GM21367 (cell line): ENCODE results near the gene RNF144A.

Source experiments
- ATAC-seq: cut with Tn5 transposase; IDR thresholded peaks from one replicate; pipeline ENCODE4 v1.9.1; 2021; ENCODE audit not compliant: unreplicated experiment

RNF144A gene

GRCh38 chr2:7035884-7036283 lies 118.7 kb downstream of the RNF144A start:
- no peak for ATAC-seq

DNA sequence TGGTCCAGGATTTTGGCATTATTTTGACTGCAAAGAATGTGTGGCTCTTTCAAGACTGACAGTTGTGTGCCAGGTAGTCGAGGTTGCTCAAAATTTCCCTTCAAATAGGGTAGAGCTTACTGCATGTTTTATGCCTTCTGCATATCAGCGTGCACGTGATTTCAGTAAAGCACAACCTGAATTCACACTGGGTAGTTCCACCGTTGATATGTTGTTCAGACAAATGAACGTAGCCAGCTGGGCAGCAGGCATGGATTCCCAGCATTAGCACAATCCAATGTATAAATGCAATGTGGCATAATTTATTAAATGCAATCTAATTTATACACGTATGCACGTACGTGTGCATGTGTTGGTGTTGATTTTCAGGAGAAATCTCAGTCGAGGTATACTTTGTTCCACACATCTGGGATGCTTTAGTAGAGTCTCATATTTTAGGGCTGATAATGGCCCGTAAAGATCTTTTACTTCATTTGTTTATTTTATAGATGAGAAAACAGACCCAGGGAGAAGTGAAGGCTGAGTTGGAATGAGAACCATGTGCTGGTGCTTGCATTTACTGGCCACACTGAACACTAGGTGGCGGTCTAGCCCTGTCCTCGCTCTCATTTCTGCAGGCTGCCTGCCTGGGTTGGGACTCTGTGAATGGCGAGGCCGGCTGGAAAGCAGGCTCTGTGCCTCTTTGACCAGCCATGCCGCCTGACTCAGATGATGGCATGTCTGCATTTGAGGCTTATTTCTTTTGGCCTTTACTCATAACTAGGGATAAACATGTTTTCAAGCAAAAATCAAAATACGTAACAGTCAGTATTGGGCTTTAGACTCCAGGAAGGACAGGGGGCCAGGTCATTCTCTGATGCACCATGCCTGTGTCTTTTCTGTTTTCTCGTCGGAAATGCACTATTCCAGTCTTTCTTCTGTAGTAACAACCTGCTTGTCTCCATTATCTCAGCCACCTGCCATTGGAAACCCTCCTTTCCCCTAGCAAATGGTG lies 120.4 kb downstream of the RNF144A start:
- ATAC-seq, result peak; percentile 86

GRCh38 chr2:7040547-7040946 lies 123.3 kb downstream of the RNF144A start:
- no peak for ATAC-seq

DNA sequence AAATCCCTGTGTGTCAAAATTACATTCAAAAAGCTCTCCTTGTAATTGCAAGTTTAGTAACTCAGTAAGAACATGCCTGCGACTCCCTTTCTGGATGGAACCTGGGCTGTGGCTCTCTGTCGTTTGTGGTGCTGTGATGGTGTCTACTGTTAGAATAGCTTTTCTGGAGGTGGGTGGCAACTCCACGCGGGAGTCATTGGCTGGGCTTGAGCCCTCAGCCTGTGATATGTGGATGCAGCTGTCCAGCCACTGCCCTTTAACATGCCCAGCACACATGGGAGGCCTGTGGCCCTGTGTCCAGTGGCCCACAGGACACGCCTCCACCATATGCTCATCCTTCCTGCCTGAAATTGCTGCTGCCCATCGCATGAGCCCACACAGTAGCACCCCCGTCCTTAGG lies 124.2 kb downstream of the RNF144A start:
- ATAC-seq, result no peak

GRCh38 chr2:7043690-7044089 lies 126.5 kb downstream of the RNF144A start:
- ATAC-seq, result no peak

GRCh38 chr2:7044253-7045250 lies 127.3 kb downstream of the RNF144A start:
- ATAC-seq, result peak; percentile 70

DNA sequence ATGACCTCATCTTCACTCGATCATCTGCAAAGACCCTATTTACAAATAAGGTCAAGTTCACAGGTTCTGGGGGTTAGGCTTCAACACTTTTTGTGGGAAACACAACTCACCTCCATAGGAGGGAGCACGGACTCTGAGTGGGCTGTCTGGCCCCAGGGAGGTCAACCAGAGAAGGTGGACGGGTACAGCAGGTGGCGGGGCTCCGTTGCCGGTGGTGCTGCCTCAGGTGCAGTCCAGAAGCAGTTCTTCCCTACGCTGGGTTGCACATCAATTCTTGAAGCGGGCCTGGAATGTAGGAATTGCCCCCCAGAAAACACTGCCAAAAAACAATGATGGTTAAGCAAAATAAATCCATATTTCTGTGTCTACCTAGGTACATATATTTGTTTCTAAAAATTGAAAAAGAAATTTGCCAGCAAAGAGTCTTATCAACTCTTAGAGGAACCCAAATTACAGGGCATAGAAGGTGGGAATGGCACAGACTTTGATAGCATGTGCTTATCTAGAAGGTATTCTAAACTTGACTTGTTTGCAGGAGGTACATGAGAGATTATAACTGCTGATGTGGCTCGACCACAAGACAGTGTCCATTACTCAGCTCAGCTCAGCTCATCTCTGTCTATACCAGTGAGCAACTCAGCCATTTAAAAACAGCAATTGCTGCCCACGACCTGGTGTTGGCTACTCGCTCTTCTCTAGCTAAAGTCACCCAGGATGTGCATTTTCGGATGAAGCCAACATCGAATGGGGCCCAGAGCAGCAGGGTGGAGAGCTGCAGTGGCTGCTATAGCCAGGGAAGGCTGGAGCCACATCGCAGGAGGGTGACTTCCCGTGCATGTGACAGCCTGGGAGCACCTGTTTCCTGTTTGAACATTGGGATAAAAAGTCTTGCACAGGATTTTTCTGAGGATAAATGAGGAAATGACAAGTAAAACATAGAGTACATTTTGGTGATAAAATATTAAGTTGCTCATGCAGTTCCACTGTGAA lies 128.7 kb downstream of the RNF144A start:
- no peak for ATAC-seq

GRCh38 chr2:7047661-7048060 lies 130.4 kb downstream of the RNF144A start:
- no peak for ATAC-seq

DNA sequence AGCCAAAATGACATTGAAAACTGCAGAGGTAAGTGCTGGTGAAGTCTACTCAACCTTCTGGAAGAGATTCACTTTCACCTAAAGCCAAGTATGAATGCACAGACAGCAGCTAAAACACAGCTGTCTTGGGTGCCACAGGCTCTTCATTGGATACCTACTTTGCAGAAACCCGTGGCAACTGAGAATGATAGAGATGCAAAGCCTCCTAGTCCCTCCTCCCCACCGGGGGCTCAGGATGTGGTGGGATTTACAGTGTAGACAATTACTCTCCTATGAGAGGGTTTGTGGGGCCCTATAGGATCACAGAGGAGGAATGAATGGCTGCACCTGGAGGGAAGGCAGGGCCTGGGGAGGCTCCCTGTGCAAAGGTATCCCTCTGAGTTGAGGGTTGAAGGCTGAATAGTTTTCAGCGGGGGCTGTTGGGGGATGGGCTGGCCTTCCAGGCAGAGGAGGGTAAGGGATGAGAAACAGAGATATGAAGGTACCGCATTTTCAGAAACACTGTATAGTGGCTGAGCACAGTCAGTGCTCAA lies 131.6 kb downstream of the RNF144A start:
- ATAC-seq, result no peak

GRCh38 chr2:7052404-7052803 lies 135.2 kb downstream of the RNF144A start:
- peak; percentile 74 for ATAC-seq

DNA sequence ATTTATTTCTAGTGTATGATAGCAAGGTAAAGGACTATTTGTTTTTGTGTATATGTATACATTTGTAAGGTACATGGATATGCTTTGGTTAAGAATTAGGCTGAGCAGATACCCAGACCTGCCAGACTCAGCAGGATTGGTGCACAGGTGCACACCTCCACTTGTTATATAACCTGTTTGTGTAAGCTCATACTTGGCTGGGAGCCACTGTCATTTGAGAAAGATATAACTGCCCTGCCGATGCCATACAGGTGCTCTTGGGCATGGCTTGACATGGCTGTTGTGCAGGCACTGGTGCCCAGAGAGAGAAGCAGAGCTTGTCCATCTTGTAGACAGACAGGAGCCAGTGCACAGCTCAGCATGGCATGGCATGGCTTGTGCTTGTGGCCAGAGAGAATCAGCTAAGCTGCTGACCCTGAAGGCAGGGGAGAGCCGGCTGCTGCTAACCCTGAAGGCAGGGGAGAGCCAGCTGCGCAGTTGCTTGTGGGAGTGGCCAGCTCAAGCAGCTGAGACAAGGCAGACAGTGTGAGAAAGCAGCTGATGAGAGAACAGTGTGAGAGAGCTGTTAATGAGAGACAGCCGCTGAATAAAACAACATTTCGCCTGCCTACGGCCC lies 136.5 kb downstream of the RNF144A start:
- no peak for ATAC-seq

GRCh38 chr2:7057865-7058400 lies 140.7 kb downstream of the RNF144A start:
- ATAC-seq, result no peak

DNA sequence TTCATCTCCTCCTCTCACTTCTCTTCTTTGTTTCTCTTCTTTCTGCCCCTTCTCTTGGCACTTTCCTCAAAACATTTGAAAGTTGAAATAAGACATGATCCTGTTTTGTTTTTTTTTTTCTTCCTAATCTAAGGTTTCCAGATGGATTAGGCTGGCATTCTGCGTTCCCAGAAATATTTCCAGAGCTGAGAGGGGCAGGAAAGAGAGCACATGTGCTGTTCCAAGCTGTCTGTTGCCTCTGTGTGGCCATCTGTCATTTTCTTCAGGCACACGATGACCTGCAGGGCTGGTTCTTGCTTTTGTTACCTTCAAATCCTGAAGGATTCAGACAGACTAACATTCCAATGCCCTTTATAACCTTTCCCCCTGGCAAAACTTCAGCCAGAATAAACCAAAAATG lies 142.9 kb downstream of the RNF144A start:
- no peak for ATAC-seq

DNA sequence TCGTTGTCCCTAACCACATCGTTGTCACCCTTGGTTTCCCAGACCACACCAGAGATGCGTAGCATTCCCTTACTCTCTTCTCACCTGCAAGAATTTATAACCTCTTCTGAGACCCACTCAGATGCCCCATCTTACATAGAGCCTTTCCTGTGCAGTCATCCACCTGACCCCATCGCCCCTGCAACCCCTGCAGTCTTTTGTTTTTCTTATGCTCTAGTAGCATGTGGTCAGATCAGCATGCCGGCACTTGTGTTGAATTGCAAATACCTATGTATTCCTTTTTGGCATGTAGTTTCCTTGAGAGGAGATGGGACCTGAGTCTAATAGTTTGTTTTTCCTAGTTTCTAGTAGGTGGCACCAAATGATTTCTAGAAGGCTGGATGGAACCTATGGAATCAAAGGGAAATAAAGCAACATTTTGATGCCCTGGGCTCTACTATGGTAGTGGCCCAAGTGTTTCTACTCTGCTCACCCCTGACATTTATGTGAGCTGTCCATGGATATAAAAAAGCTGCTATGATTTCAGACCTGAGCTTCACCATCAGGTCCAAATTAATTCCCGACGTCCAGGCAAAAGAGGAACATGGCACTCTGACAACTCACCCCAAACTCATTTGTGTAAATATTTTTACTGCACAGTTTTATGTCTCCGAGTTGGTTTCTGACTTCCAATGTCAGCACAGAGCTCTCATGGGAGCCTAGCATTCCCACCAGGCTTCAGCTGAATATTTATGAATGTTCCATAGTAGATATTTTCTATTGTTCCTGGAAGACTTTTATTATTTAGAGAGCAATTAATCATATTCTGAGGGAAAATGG lies 143.6 kb downstream of the RNF144A start:
- no peak for ATAC-seq

DNA sequence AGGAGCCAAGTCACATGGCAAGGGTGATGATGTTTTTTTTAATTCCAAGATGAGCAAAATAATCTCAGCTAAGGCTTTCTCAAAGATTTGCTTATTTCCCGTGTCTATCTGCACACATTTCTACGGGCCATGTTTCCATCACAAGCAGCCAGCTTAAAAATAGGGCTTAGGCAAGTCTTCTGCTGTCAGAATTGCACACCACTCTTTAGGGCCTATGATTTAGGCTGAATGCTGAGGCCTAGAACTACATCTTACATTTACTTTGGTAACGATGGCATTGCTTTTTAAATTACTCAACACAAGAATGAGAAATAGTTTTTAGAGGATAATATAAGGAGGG lies 144.2 kb downstream of the RNF144A start:
- ATAC-seq, result no peak

GRCh38 chr2:7061921-7062320 lies 144.7 kb downstream of the RNF144A start:
- ATAC-seq, result no peak

DNA sequence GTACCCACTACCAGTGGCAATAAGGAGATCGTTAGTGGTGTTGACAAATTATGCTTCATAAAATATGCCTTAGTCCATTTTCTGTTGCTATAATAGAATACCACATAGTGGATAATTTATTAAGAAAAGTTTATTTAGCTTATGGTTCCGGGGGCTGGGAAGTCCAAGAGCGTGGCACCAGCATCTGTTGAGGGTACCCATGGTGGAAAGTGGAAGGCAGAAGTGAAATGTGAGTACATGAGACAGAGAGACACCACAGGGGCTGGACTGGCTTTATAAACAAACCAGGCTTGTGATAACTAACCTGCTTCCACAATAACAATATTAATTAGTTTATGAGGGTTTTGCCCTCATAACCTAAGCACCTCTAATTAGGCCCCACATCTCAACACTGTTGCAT lies 146.6 kb downstream of the RNF144A start:
- ATAC-seq, result no peak

DNA sequence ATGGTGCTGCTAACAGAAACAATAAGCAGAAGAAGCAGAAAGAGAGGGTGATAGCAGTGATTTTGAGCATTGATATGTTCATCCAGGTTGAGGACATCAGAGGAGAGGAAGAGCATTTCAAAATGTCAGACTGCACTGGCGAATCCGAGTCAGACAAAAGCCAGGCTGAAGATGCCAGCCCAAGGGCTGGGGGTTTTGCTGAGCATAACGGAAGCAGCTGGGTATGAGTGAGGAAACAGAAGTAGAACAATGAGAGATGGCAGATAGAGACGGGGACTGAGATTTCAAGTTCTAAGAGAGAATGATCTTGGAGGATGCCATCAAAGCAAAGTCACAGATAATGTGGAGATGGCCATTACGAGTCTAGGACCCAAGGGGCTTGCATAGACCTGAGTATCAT lies 151.2 kb downstream of the RNF144A start:
- no peak for ATAC-seq

GRCh38 chr2:7070483-7070882 lies 153.3 kb downstream of the RNF144A start:
- ATAC-seq, result no peak
